Esophagus muscularis mucosa (tissue), 4 donors: Measurements from ENCODE around the gene GRAMD1C. TPM values are rescaled to one million over a fixed set of nuclear protein-coding genes. Genes with fewer than 3 reads are reported as not detected.

Source experiments
- DNase-seq: peaks from one replicate; pipeline ENCODE4 v3.0.0-alpha.2; 2017; ENCODE audit errors: extremely low spot score
- H3K27ac ChIP-seq, 4 donors: fragments of 200-600 bp; sonication (generic); replicated peaks in 1 of 4; 1 replicate in 3 of 4; 2 replicates in 1 of 4; pipeline ENCODE4 v1.5.1; 2016 to 2019; ENCODE audit warnings: mild to moderate bottlenecking in 1 of 4
- H3K27me3 ChIP-seq, 4 donors: fragments of 200-600 bp; sonication (generic); one replicate each; pipeline versions ENCODE4 v1.5.1 to v1.6.0; 2016 to 2019
- H3K36me3 ChIP-seq, 4 donors: fragments of 200-600 bp; sonication (generic); one replicate each; pipeline ENCODE4 v1.5.1; 2016 to 2019
- H3K4me1 ChIP-seq, 4 donors: fragments of 200-600 bp; sonication (generic); one replicate each; pipeline ENCODE4 v1.5.1; 2016 to 2019
- H3K4me3 ChIP-seq, 4 donors: fragments of 200-600 bp; sonication (generic); 1 replicate in 2 of 4; 2 replicates in 2 of 4; pipeline ENCODE4 v1.5.1; 2016 to 2019; ENCODE audit warnings: mild to moderate bottlenecking in 4 of 4, moderate library complexity in 1 of 4
- H3K9me3 ChIP-seq, 4 donors: fragments of 200-600 bp; sonication (generic); 1 replicate in 3 of 4; 2 replicates in 1 of 4; pipeline ENCODE4 v1.5.1; 2016 to 2019
- CTCF ChIP-seq, 3 experiments: fragments of 200-600 bp in 2 of 3; fragments of 450-650 bp in 1 of 3; sonication (generic) in 2 of 3; IDR thresholded peaks; one replicate each; pipeline ENCODE4 v1.5.1; 2017 to 2019; ENCODE audit warnings: antibody characterized with exemption in 3 of 3, mild to moderate bottlenecking in 2 of 3, moderate library complexity in 1 of 3
- EP300 ChIP-seq: sonication (generic); formaldehyde crosslinking; IDR thresholded peaks from one replicate; pipeline ENCODE4 v1.6.1; 2017; ENCODE audit warnings: antibody characterized with exemption
- POLR2A ChIP-seq: fragments of 450-650 bp; IDR thresholded peaks from one replicate; pipeline ENCODE4 v1.6.1; 2017; ENCODE audit warnings: antibody characterized with exemption, moderate library complexity, mild to moderate bottlenecking, low read depth
- POLR2AphosphoS5 ChIP-seq, 2 donors: sonication (generic); formaldehyde crosslinking; IDR thresholded peaks; one replicate each; pipeline ENCODE4 v1.6.1; 2017; ENCODE audit warnings: antibody characterized with exemption in 2 of 2
- WGBS: methylation state at CpG from one replicate; pipeline ENCODE4 v1.1.5; 2018; 5-methylcytosine and 5-hydroxymethylcytosine counted together
- intact Hi-C: fragments of 100-400 bp; cut with DNase I; formaldehyde crosslinking; loops from one replicate; pipeline ENCODE4 v1.15.1; 2023
- total RNA-seq, 4 donors: library from RNA; depleted of rRNA; stranded (reverse); fragments of >200 nt; gene quantifications; one replicate each; pipeline versions ENCODE4 v1.1.0 to v1.2.1, GENCODE V29; 2016

GRAMD1C gene
- total RNA-seq, 4 donors from 2014 or later: 0.33 to 2.7 (median 1.0) TPM; not detected in 1

- H3K36me3 ChIP-seq: no peaks in the 10 kb centered on the region
- DNase-seq: no peak
- intact Hi-C loops: no loop called here
- WGBS: over 99% methylated on average over 6 of the region's 6 CpGs
- no peaks in the 10 kb centered on the region for H3K27me3 ChIP-seq
- H3K27ac ChIP-seq: no peak overlapping the region
- H3K4me1 ChIP-seq: no peaks in the 10 kb centered on the region
- TF ChIP-seq CTCF (IDR thresholded peaks at IDR 0.05) (no peak), POLR2A (no peak), EP300 (no peak), POLR2AphosphoS5 (IDR thresholded peaks at IDR 0.05) (no peak)
- no peak overlapping the region for H3K4me3 ChIP-seq
- H3K9me3 ChIP-seq: no peaks in the 10 kb centered on the region
These were observed 34.7 kb downstream of the GRAMD1C start for GRCh38 chr3:113873293-113873692.

- Histone ChIP-seq H3K27ac (no peak overlapping the region), H3K4me3 (no peak overlapping the region), H3K27me3 (no peaks in the 10 kb centered on the region), H3K4me1 (no peaks in the 10 kb centered on the region), H3K36me3 (no peaks in the 10 kb centered on the region), H3K9me3 (no peaks in the 10 kb centered on the region)
- TF ChIP-seq POLR2AphosphoS5 (IDR thresholded peaks at IDR 0.05) (no peak), EP300 (no peak), POLR2A (no peak), CTCF (IDR thresholded peaks at IDR 0.05) (no peak)
- intact Hi-C loops: no loop called here
- 93% methylated on average over 4 of the region's 4 CpGs for WGBS
- DNase-seq: no peak
These were observed 35.4 kb downstream of the GRAMD1C start for GRCh38 chr3:113873814-113874526.

- 90% methylated on average over 3 of the region's 3 CpGs for WGBS
- Histone ChIP-seq H3K4me3 (no peak overlapping the region), H3K27ac (no peak overlapping the region), H3K9me3 (no peaks in the 10 kb centered on the region), H3K36me3 (peaks cover 0 to 4% (median 0%) of the 10 kb centered on the region in 4 donors), H3K27me3 (no peaks in the 10 kb centered on the region), H3K4me1 (no peaks in the 10 kb centered on the region)
- DNase-seq: no peak
- intact Hi-C loops: no loop called here
- TF ChIP-seq POLR2AphosphoS5 (IDR thresholded peaks at IDR 0.05): no peak
- TF ChIP-seq CTCF (IDR thresholded peaks at IDR 0.05): no peak
- no peak for TF ChIP-seq EP300
- TF ChIP-seq POLR2A: no peak
These were observed 39.8 kb downstream of the GRAMD1C start for GRCh38 chr3:113878403-113878802.

- H3K4me1 ChIP-seq: no peaks in the 10 kb centered on the region
- no peak overlapping the region for H3K27ac ChIP-seq
- H3K9me3 ChIP-seq: no peaks in the 10 kb centered on the region
- TF ChIP-seq POLR2A (no peak), POLR2AphosphoS5 (IDR thresholded peaks at IDR 0.05) (no peak), EP300 (no peak), CTCF (IDR thresholded peaks at IDR 0.05) (no peak)
- 97% methylated on average over 17 of the region's 30 CpGs for WGBS
- no peak overlapping the region for H3K4me3 ChIP-seq
- no peak for DNase-seq
- intact Hi-C loops: no loop called here
- no peaks in the 10 kb centered on the region for H3K27me3 ChIP-seq
- peaks cover 0 to 10% (median 0%) of the 10 kb centered on the region in 4 donors for H3K36me3 ChIP-seq
These were observed 46.5 kb downstream of the GRAMD1C start for GRCh38 chr3:113885050-113885449.
